Fibroblast of pulmonary artery (primary cell): ENCODE data around the gene AHNAK2.

Source experiments
- DNase-seq: peaks from one replicate; pipeline ENCODE4 v3.0.0-alpha.2; 2010; ENCODE audit warnings: low read depth
- H3K4me3 ChIP-seq: replicated peaks from 2 replicates; pipeline ENCODE4 v1.5.1; 2011; ENCODE audit warnings: low read depth, mild to moderate bottlenecking, control low read depth, low read length, moderate library complexity
- TF ChIP-seq, protein P1 (sequence below): IDR thresholded peaks from 2 replicates; pipeline ENCODE4 v1.5.1; 2011; ENCODE audit warnings: mild to moderate bottlenecking, control low read depth, low read length, inconsistent platforms; ENCODE audit errors: missing control alignments

Gene AHNAK2

DNA sequence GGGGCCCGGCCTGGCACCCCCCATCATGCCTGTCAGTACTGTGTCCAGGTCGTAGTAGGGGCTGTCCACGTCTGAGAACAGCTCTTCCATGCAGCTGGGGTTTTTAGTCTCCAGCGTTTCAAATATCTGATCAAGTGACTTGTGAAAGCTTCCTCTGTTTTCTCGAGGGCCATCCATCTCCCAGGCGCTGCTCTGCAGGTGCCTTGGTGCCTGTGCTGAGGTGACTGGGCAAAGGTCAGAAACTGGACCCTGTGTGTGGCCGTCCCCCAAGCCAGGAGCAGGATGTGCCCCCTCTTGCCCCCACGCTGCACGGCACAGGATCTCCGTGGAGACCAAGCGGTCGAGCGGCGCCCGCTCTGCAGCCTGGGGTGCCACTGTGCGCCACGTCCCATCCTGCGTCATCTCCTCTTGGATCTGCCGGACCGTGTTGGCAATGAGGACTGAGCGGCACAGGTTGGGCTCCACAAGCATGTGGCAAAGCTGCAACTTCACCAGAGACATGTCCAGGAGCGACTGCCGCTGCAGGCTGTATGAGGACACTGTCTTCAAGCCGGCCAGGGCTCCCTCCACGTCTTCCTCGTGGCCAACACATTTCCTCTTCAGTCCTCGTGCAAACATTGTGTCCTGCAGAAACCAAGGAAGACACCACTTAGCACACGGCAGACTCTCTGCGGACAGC is 33.3 kb upstream of the AHNAK2 start:
- TF ChIP-seq, protein P1, sequence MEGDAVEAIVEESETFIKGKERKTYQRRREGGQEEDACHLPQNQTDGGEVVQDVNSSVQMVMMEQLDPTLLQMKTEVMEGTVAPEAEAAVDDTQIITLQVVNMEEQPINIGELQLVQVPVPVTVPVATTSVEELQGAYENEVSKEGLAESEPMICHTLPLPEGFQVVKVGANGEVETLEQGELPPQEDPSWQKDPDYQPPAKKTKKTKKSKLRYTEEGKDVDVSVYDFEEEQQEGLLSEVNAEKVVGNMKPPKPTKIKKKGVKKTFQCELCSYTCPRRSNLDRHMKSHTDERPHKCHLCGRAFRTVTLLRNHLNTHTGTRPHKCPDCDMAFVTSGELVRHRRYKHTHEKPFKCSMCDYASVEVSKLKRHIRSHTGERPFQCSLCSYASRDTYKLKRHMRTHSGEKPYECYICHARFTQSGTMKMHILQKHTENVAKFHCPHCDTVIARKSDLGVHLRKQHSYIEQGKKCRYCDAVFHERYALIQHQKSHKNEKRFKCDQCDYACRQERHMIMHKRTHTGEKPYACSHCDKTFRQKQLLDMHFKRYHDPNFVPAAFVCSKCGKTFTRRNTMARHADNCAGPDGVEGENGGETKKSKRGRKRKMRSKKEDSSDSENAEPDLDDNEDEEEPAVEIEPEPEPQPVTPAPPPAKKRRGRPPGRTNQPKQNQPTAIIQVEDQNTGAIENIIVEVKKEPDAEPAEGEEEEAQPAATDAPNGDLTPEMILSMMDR, result no peak
- DNase-seq, result no peak
- no peak overlapping the region for H3K4me3 ChIP-seq

DNA sequence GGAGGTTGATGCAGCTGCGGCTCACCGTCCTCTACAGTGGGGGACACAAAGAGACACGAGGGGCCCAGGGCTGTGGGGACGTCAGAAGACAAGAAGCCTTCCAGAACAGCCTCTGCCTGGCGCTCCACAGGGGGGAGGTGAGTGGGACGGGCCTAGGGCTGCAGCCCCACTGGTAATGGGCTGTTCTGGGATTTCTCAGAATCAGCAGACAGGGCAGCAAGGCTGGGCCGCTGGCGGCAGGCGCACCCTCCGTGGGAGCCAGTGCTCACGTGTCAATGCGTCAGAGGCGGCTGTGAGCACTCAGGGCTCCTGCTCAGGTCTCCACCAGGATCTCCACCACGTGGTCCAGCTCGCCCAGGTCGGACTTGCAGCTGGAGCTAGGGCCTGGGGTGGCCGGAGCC is 32.7 kb upstream of the AHNAK2 start:
- no peak for DNase-seq
- TF ChIP-seq, protein P1, result no peak
- no peak overlapping the region for H3K4me3 ChIP-seq

DNA sequence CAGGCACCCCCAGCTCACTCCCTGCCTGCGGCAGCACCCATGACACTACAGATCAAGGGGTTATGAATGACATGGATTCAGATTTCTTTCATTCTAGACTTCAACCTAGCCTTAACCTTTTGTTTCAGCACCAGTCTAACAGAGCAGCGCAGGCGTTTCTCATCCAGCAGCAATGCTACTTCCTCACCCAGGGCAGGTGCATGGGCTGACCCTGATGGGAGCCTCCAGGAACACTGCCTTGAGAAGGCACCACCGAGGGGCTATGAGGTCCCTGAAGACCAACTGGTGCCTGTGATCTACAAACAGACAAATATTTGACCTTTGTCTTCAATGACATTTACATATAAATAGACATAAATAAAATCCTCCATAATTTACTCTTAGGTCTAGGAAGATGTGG is 31.9 kb upstream of the AHNAK2 start:
- DNase-seq, result no peak
- H3K4me3 ChIP-seq, result no peak overlapping the region
- TF ChIP-seq, protein P1, result no peak

DNA sequence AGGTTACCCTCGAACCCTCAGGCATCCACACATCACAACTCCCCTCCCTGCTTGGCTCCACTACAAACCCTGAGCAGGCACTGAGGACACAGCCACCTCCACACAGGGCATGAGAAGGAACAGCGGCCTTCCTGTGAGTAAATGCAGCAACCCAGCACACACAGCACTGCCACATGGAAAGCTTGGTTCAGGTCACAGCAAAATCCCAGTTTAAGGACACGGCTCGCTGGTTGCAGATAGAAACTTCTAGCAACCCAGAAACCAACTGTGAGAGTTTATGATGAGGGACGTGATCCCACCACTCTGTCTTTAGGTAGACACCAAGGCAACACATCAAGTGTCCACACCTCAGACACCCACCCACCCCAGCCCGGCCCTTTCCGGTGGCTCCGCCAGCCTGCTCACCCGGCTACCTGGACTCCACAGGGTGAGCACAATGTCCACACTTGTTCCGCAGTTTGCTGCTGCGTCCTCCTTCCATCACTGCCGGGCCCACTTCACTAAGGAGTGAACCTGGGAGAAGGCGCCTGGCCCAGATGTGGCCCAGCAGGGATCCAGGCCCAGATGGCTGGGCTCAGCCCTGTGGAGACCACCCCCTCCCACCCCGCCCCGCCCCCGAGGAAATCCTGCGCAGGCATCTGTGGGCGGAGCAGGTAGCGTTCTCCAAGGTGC is 29.6 kb upstream of the AHNAK2 start:
- TF ChIP-seq, protein P1, result no peak
- DNase-seq, result no peak

DNA sequence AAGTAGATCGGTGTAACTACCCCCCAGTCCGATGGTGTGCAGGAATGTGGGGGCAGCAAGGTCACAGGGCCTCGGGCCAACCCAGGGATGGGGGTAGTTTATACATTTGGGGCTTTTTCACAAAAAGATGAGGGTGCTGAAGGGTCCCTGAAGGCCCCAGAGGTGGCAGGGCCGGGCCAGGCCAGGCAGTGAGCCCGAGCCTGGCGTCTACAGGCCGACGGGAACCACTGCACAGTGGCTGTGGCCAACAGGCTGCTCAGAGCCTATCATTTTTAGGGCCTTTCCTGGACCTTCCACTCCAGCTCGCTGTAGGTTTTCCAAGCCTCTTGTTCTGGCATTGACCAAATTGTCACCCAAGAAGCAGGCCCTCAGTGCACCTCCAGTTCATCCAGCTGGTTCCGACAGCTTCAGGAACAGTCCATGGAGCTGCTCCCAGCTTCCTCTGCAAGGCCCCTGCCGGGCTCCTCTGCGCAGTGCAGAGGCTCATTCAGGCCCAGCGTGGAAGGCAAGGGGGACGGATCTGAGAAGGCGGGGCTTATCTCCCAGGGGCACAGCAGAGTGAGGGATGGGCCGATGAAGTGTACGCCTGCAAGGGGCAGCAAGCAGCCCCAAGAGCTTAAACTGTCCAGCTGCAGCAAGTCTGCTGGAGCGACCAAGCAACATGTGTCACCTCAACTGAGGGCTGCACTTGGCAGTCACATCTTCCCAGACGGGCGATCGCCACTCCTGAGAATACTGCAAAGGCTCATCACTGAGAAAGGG is 28.8 kb upstream of the AHNAK2 start:
- TF ChIP-seq, protein P1, result no peak

More for the DNA sequence above, 29.6 kb upstream of the AHNAK2 start:
- no peak overlapping the region for H3K4me3 ChIP-seq

DNA sequence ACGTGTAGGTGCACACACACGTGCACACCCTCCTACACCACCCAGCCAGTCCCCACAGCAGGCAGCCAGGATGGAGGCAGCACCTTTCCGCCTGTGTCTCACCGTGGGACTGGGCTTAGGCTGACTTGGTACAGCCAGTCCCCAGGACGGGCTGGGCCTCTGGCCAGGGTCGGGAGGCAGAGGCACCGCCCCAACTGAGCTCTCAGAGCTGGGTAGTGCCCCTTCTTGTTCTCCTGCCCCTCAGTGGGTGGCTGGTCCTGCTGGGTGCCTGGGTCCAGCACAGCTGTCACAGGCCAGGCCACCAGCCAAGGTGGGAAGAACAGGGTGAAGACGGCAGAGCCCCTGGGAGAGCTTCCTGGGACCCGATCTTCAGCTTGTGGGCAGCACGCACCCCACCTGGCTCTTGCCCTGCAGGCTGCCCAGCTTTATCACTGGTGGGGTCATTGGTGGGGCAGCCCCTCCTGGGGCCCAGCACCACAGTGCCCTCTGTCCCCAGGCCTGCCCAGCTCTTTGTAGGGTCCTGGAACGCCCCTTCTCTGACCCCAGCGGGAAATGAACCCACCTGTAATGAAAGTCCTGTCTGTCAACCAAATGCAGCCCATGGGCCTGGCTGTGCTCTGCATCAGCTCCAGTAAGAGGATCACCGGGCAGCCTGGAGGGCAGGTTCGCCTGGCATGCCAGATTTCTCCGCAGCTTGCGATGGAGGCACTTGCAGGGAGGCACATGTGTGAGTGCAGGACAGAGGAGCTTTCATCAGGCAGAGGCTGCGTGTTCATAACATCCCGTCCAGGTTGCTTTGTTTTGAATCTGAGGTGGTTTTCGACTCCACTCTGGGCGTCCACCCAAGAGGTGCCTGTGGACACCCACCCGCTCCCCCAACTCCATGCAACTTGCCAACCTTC is 28.0 kb upstream of the AHNAK2 start:
- no peak overlapping the region for H3K4me3 ChIP-seq
- DNase-seq, result no peak
- TF ChIP-seq, protein P1, result no peak

More for the DNA sequence above, 28.8 kb upstream of the AHNAK2 start:
- DNase-seq, result no peak
- H3K4me3 ChIP-seq, result no peak overlapping the region
